ENCODE results near the gene TM9SF1. TPM values are rescaled to one million over a fixed set of nuclear protein-coding genes. Genes with fewer than 3 reads are reported as not detected.
A peak's percentile ranks its signal among the peaks of the same experiment; 100 is the strongest.

Gene TM9SF1
- total and polyA plus RNA-seq, 2 of the 13 experiments (the other 11 are each of a cell fraction or from before 2014, with no cell fraction given): 83.2 to 110 TPM

DNA sequence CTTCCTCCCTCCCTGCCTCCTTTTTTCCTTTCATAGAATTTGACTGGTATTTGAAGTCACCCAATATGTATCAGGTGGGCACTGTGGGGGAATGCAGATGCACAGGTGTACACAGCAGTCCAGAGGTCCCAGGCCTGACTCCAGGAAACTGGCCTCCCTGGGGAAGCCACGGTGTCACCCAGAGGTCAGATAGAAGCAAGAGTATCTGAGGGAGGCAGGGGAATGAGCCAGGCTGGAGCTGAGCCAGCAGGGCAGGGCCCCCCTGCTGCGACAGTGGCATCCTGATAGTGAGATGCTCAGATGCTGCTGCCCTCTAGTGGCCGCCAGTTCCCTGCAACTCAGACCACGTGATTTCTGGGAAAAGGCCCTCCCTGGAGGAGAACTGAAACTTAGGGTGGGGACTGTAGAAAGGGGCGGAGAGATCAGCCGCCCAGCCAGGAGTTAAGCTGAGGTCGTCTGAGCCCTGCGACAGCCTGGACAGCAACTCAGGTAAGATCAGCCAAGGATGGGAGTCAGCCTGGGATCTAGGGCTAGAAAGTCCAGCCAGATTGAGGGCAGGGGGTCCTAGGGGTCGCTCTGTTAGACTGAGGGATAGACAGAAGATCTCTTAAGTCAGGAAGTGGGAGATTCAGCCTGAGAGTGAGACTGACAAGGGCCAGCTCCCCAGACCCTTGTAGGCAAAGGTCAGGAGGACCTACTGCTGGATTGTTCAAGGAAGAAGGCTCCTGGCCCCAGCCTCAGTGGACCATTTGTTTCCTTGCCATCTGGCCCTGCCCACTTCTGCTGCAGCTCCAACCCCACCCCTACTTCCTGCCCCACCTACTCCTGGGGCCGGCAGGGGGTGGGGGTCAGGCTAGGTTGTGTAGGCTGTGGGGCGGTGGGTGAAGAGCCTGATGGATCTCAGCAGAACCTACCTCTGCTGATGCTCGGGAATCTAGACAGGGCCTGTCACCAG lies 34.1 kb downstream of the TM9SF1 start, which contains the start of gene IRF9 (continued):
- TF ChIP-seq HIVEP1 (CRISPR knock-in tag; IDR thresholded peaks at IDR 0.05): peak; percentile 93
- peak; percentile 95; the same call in 1 of the 2 replicates for TF ChIP-seq NFATC3 (CRISPR knock-in tag; IDR thresholded peaks at IDR 0.05)
- TF ChIP-seq RFX5 (IDR thresholded peaks at IDR 0.05; ENCODE audit: low read depth, low read length): peak; percentile 17; the same call in 1 of the 2 replicates
- TF ChIP-seq, protein P1, sequence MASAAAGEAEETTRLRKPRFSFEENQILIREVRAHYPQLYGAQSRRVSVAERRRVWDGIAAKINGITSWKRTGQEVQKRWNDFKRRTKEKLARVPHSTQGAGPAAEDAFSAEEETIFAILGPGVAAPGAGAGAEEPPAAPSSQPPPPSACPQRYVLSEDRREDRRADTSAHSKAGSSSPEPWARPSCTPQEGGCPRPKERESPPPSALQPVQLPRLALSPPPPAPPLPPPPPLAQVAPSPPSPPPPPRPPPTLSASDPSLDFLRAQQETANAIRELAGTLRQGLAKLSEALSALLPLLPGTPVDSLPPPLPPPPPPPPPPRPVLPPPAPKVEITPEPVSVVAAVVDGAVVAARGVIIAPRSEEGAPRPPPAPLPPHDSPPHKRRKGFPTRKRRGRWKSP (CRISPR knock-in tag; IDR thresholded peaks at IDR 0.05): peak; percentile 98

DNA sequence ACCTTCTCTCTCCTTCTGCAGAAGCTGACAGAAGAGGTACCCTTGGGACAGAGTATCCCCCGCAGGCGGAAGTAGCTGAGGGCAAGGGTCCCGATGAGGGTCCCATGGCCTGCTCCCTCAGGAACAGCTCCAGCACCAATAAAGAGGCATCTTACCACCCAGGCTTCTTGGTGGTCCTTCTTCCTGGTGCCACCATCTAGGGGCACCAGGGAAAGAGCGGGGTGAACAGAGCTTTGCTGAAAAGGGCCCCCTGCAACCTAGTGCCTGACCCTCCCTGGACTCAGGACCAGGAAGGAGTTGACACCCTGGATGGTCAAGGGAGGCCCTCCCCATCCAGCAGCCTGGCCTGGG lies 34.8 kb downstream of the TM9SF1 start:
- Histone ChIP-seq H3K9me3 (ENCODE audit: low read length) (no peaks in the 10 kb centered on the region), H3K36me3 (replicated peaks in 1 of 2; ENCODE audit: control insufficient read depth in 1 of 2, insufficient read depth in 2 of 2, low read length in 2 of 2) (peaks cover 61 to 68% of the 10 kb centered on the region in 2 experiments), H3K27ac (ENCODE audit: extremely low read length, insufficient read depth, low read length) (peak overlapping the region; percentile 24), H4K20me1 (ENCODE audit: insufficient read depth, low read length) (no peaks in the 10 kb centered on the region), H3K4me1 (ENCODE audit: insufficient read depth, low read length) (peaks cover 28% of the 10 kb centered on the region), H2AFZ (ENCODE audit: low read length) (no peak overlapping the region), H3K4me3 (replicated peaks in 1 of 3; ENCODE audit: insufficient read depth in 1 of 3, low read depth in 2 of 3, low read length in 3 of 3) (no peak overlapping the region), H3K4me2 (ENCODE audit: low read depth, low read length) (peak overlapping the region; percentile 98; the same call in 1 of the 2 replicates), H3K27me3 (ENCODE audit: control insufficient read depth in 1 of 2, insufficient read depth in 2 of 2, low read length in 2 of 2) (no peaks in the 10 kb centered on the region; a peak in 1 of 5 replicates), H3K9ac (ENCODE audit: insufficient read depth, low read depth, low read length) (no peak overlapping the region), H3K79me2 (ENCODE audit: insufficient read depth, low read length) (peaks cover 5% of the 10 kb centered on the region)
- CTCF ChIA-PET (ENCODE audit: low intra/inter-chr PET ratio, low total read pairs): interaction anchor here (1.2 to 2.4 kb wide), 8 partner anchors 21 to 147 kb away, joined by 4 to 12 read pairs (median 8); partner anchors contain the start of gene PSME1
- POLR2A ChIA-PET: interaction anchor here (1.0 to 11.8 kb wide), 35 partner anchors 9 to 1183 kb away, joined by 3 to 233 read pairs (median 11); partner anchors contain the start of genes ACIN1, C14orf119, CHMP4A and CIDEB
- 96% methylated on average over 4 of the region's 4 CpGs for WGBS (ENCODE audit: low lambda C conversion rate)
- intact Hi-C loops (cut with micrococcal nuclease; ENCODE audit: unreplicated experiment): no loop called here
- DNase-seq (ENCODE audit: low spot score) (no peak), FAIRE-seq (no peak), ATAC-seq (no peak)
- in situ Hi-C loops (cut with HindIII; ENCODE audit: extremely low pct_ligation_motif_present, low pct_unique_long_range_greater_than_20kb): loop anchor here (5.0 kb wide), 1 partner anchor 103 kb away; no protein-coding TSS in a partner anchor
- no TSS peak for BruUV-seq (replicated peaks)
- TF ChIP-seq SAFB2 (CRISPR knock-in tag; IDR thresholded peaks at IDR 0.05; ENCODE audit: borderline replicate concordance, low read depth): 0 out of 2 replicates have a peak, but pooled peaks have one; percentile 6
- TF ChIP-seq ZNF382 (CRISPR knock-in tag; IDR thresholded peaks at IDR 0.05; ENCODE audit: borderline replicate concordance): no peak
- 0 out of 2 replicates have a peak, but pooled peaks have one; percentile 20 for TF ChIP-seq EED (CRISPR knock-in tag; IDR thresholded peaks at IDR 0.05)
- no peak for TF ChIP-seq REPIN1 (CRISPR knock-in tag; IDR thresholded peaks at IDR 0.05; ENCODE audit: borderline replicate concordance, low read depth)
- TF ChIP-seq, protein P2, sequence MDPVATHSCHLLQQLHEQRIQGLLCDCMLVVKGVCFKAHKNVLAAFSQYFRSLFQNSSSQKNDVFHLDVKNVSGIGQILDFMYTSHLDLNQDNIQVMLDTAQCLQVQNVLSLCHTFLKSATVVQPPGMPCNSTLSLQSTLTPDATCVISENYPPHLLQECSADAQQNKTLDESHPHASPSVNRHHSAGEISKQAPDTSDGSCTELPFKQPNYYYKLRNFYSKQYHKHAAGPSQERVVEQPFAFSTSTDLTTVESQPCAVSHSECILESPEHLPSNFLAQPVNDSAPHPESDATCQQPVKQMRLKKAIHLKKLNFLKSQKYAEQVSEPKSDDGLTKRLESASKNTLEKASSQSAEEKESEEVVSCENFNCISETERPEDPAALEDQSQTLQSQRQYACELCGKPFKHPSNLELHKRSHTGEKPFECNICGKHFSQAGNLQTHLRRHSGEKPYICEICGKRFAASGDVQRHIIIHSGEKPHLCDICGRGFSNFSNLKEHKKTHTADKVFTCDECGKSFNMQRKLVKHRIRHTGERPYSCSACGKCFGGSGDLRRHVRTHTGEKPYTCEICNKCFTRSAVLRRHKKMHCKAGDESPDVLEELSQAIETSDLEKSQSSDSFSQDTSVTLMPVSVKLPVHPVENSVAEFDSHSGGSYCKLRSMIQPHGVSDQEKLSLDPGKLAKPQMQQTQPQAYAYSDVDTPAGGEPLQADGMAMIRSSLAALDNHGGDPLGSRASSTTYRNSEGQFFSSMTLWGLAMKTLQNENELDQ (CRISPR knock-in tag; IDR thresholded peaks at IDR 0.05; ENCODE audit: borderline replicate concordance): 0 out of 2 replicates have a peak, but pooled peaks have one; percentile 43
- 0 out of 2 replicates have a peak, but pooled peaks have one; percentile 45 for TF ChIP-seq ZNF724P (CRISPR knock-in tag; IDR thresholded peaks at IDR 0.05; ENCODE audit: borderline replicate concordance)
- TF ChIP-seq HIVEP1 (CRISPR knock-in tag; IDR thresholded peaks at IDR 0.05): no peak
- TF ChIP-seq ZNF572 (CRISPR knock-in tag; IDR thresholded peaks at IDR 0.05): peak; percentile 62; the same call in 1 of the 2 replicates
- no peak for TF ChIP-seq ZNF749 (CRISPR knock-in tag; IDR thresholded peaks at IDR 0.05; ENCODE audit: borderline replicate concordance)
